Loucy (cell line): ENCODE measurements around the gene POLR3E.

Experiments
- EZH2phosphoT487 ChIP-seq: fragments of 200-600 bp; IDR thresholded peaks from 2 replicates; pipeline ENCODE4 v1.6.1; 2018; ENCODE audit warnings: antibody characterized with exemption, mild to moderate bottlenecking, moderate library complexity, borderline replicate concordance
- TF ChIP-seq, protein P1 (sequence below): fragments of 200-600 bp; sonication (generic); conservative IDR thresholded peaks from 2 replicates; pipeline ENCODE4 v1.5.1; 2014; ENCODE audit warnings: mild to moderate bottlenecking, antibody characterized with exemption, low read length

- TF ChIP-seq, protein P1, sequence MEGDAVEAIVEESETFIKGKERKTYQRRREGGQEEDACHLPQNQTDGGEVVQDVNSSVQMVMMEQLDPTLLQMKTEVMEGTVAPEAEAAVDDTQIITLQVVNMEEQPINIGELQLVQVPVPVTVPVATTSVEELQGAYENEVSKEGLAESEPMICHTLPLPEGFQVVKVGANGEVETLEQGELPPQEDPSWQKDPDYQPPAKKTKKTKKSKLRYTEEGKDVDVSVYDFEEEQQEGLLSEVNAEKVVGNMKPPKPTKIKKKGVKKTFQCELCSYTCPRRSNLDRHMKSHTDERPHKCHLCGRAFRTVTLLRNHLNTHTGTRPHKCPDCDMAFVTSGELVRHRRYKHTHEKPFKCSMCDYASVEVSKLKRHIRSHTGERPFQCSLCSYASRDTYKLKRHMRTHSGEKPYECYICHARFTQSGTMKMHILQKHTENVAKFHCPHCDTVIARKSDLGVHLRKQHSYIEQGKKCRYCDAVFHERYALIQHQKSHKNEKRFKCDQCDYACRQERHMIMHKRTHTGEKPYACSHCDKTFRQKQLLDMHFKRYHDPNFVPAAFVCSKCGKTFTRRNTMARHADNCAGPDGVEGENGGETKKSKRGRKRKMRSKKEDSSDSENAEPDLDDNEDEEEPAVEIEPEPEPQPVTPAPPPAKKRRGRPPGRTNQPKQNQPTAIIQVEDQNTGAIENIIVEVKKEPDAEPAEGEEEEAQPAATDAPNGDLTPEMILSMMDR = no peak
- TF ChIP-seq EZH2phosphoT487 = no peak
Measured at GRCh38 chr16:22337045-22337444, 39.8 kb downstream of the POLR3E start.
